ENCODE measurements around the gene LGI4.

LGI4 gene

DNA sequence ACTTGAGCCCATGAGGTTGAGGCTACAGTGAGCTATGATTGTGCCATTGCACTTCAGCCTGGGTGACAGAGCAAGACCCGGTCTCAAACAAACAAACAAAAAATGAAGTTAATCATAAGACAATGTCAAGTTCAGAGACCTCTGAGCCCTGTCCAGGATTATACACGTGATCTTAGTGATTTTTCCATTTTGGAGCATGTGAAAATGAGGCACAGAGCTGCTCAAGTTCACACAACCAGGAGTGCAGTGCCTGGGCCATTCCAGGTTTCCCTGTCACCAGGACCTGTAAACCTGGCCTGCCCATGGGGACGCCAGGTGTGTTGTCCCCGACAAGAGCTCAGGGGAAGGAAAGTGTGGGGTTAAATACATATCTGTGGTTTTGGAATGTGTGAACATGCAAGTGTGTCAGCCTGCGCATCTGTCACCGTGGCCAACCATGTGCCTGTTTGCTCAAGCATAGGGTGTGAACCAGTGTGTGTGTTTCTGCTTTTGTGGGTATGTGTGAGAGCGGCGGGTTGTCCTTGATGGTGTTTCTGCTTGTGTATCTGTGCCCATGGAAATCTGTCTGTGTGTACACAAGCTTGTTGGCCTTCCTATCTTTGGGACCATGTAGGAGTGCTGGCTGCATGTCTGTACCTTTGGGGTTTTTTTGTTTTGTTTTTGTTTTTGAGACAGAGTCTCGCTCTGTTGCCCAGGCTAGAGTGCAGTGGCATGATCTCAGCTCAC is 2.3 kb upstream of the LGI4 start:
- Histone ChIP-seq H3K18ac (ENCODE audit: low read length) (no peak overlapping the region), H2BK15ac (replicated peaks; ENCODE audit: low read depth) (no peak overlapping the region), H3K23ac (ENCODE audit: low read length) (no peak overlapping the region), H3K56ac (ENCODE audit: low read length) (no peak overlapping the region), H2AK5ac (ENCODE audit: low read length) (no peak overlapping the region), H4K5ac (ENCODE audit: low read length) (no peak overlapping the region), H3K4me3 (ENCODE audit: low read length) (no peak overlapping the region), H3K79me2 (ENCODE audit: control insufficient read depth, insufficient read depth, low read length) (no peaks in the 10 kb centered on the region), H3K9ac (ENCODE audit: low read length) (no peak overlapping the region), H3K27me3 (ENCODE audit: insufficient read depth, low read length, poor library complexity) (no peaks in the 10 kb centered on the region), H3K79me1 (ENCODE audit: low read length) (no peaks in the 10 kb centered on the region), H3K4ac (ENCODE audit: low read depth, low read length) (no peak overlapping the region), H2BK5ac (ENCODE audit: low read length) (no peak overlapping the region), H3K4me2 (ENCODE audit: low read length) (no peak overlapping the region), H2BK120ac (ENCODE audit: low read depth, low read length) (no peak overlapping the region), H3K36me3 (ENCODE audit: control insufficient read depth, insufficient read depth, low read length) (no peaks in the 10 kb centered on the region), H4K8ac (ENCODE audit: low read depth, low read length) (no peak overlapping the region), H3K4me1 (ENCODE audit: control insufficient read depth, low read depth, low read length) (peaks cover 1% of the 10 kb centered on the region), H3K27ac (ENCODE audit: low read depth, low read length) (no peak overlapping the region)
- DNase-seq, result no peak
- WGBS (ENCODE audit: extremely low coverage, insufficient coverage, low lambda C conversion rate), result no CpG with 5 or more reads among the region's 9 CpGs

DNA sequence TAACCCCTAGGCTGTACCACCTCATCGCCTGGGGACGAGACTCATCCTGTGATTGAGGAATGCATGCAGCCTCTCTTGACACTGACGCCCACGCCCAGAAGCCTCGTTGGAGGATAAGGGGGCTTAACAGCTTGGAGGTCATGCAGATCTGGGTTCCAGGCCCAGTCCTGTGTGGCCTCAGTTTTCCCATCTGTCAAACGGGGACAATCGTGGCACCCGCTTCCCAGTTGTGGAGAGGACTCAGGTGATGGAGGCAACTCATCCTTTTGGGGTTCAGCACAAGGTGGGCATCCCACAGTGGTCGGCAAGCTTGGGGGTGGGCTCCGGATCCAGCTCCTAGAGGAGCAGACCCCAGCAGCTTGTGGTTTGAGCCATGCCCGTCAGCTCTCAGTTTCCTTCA is 1.4 kb upstream of the LGI4 start:
- Histone ChIP-seq H3K4me1 (ENCODE audit: control insufficient read depth, low read depth, low read length) (peaks cover 1% of the 10 kb centered on the region), H3K4me3 (ENCODE audit: low read length) (no peak overlapping the region), H3K4ac (ENCODE audit: low read depth, low read length) (no peak overlapping the region), H2BK120ac (ENCODE audit: low read depth, low read length) (no peak overlapping the region), H3K18ac (ENCODE audit: low read length) (no peak overlapping the region), H3K36me3 (ENCODE audit: control insufficient read depth, insufficient read depth, low read length) (no peaks in the 10 kb centered on the region), H3K79me1 (ENCODE audit: low read length) (no peaks in the 10 kb centered on the region), H3K27ac (ENCODE audit: low read depth, low read length) (no peak overlapping the region), H3K56ac (ENCODE audit: low read length) (no peak overlapping the region), H3K27me3 (ENCODE audit: insufficient read depth, low read length, poor library complexity) (no peaks in the 10 kb centered on the region), H4K5ac (ENCODE audit: low read length) (no peak overlapping the region), H3K4me2 (ENCODE audit: low read length) (no peak overlapping the region), H3K23ac (ENCODE audit: low read length) (no peak overlapping the region), H2AK5ac (ENCODE audit: low read length) (no peak overlapping the region), H4K8ac (ENCODE audit: low read depth, low read length) (no peak overlapping the region), H3K79me2 (ENCODE audit: control insufficient read depth, insufficient read depth, low read length) (no peaks in the 10 kb centered on the region), H3K9ac (ENCODE audit: low read length) (no peak overlapping the region), H2BK15ac (replicated peaks; ENCODE audit: low read depth) (no peak overlapping the region), H2BK5ac (ENCODE audit: low read length) (no peak overlapping the region)
- no CpG with 5 or more reads among the region's 11 CpGs for WGBS (ENCODE audit: extremely low coverage, insufficient coverage, low lambda C conversion rate)
- DNase-seq, result no peak

DNA sequence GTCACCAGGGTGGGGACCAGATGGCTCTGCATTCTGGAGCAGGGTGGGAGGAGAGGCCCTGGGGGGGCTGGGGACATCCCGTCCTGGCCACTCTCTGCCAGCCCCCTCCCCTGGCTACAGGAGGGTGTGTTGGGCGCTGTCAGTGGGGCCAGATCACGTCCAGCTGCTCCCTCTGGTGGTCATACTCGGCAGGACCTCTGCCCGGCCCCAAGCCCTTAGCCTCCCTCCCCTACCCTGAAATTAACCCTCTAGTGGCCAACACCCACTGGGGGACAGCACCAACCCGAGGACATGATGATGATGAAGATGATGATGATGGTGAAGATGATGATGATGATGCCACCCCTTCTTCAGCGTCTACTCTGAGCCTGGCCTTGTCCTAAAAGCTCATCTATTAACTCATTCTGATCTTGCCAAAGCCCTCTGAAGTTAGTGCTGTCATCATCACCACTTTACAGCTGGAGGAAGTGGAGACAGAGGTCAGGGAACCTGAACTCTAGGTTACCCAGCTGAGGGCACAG is 590 bp upstream of the LGI4 start:
- H2BK15ac ChIP-seq (replicated peaks; ENCODE audit: low read depth), result no peak overlapping the region
- no peak overlapping the region for H4K8ac ChIP-seq (ENCODE audit: low read depth, low read length)
- H3K23ac ChIP-seq (ENCODE audit: low read length), result no peak overlapping the region
- peak overlapping the region; percentile 40 for H3K4ac ChIP-seq (ENCODE audit: low read depth, low read length)
- H2BK5ac ChIP-seq (ENCODE audit: low read length), result no peak overlapping the region
- H3K27ac ChIP-seq (ENCODE audit: low read depth, low read length), result no peak overlapping the region
- H3K56ac ChIP-seq (ENCODE audit: low read length), result peak overlapping the region; percentile 59
- H3K4me2 ChIP-seq (ENCODE audit: low read length), result peak overlapping the region; percentile 15
- H3K79me1 ChIP-seq (ENCODE audit: low read length), result no peaks in the 10 kb centered on the region
- no peak overlapping the region for H2BK120ac ChIP-seq (ENCODE audit: low read depth, low read length)
- H3K4me1 ChIP-seq (ENCODE audit: control insufficient read depth, low read depth, low read length), result no peaks in the 10 kb centered on the region
- no peak overlapping the region for H3K4me3 ChIP-seq (ENCODE audit: low read length)
- H3K27me3 ChIP-seq (ENCODE audit: insufficient read depth, low read length, poor library complexity), result no peaks in the 10 kb centered on the region
- H3K79me2 ChIP-seq (ENCODE audit: control insufficient read depth, insufficient read depth, low read length), result no peaks in the 10 kb centered on the region
- H3K36me3 ChIP-seq (ENCODE audit: control insufficient read depth, insufficient read depth, low read length), result no peaks in the 10 kb centered on the region
- peak overlapping the region; percentile 29 for H3K18ac ChIP-seq (ENCODE audit: low read length)
- H3K9ac ChIP-seq (ENCODE audit: low read length), result peak overlapping the region; percentile 18
- WGBS (ENCODE audit: extremely low coverage, insufficient coverage, low lambda C conversion rate), result no CpG with 5 or more reads among the region's 7 CpGs
- H2AK5ac ChIP-seq (ENCODE audit: low read length), result no peak overlapping the region
- H4K5ac ChIP-seq (ENCODE audit: low read length), result no peak overlapping the region
- peak; percentile 86 for DNase-seq

DNA sequence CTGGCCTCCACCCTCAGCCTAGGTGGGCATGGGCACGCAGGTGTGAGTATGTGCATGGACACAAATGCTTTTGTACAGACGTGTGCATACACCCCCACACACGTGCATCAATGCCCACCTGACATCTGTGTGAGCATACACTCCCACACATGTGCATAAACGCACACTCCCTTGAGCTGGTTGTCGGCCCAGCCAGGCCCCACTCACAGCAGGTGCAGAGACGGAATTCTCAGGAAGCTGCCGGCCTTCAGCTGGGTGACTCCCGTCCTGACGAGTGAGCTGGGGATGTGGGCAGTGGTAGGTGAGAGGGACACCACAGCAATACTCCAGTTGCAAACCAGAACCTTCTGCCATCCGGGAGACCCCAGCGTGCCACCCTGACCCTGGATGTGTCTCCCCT is 1.0 kb downstream of the LGI4 start:
- no peaks in the 10 kb centered on the region for H3K36me3 ChIP-seq (ENCODE audit: control insufficient read depth, insufficient read depth, low read length)
- H3K9ac ChIP-seq (ENCODE audit: low read length), result no peak overlapping the region
- no peak overlapping the region for H3K23ac ChIP-seq (ENCODE audit: low read length)
- H4K5ac ChIP-seq (ENCODE audit: low read length), result no peak overlapping the region
- no peak overlapping the region for H2BK120ac ChIP-seq (ENCODE audit: low read depth, low read length)
- no peaks in the 10 kb centered on the region for H3K79me1 ChIP-seq (ENCODE audit: low read length)
- no peak overlapping the region for H3K18ac ChIP-seq (ENCODE audit: low read length)
- no peak overlapping the region for H2BK15ac ChIP-seq (replicated peaks; ENCODE audit: low read depth)
- no peak overlapping the region for H3K56ac ChIP-seq (ENCODE audit: low read length)
- H3K27ac ChIP-seq (ENCODE audit: low read depth, low read length), result no peak overlapping the region
- H4K8ac ChIP-seq (ENCODE audit: low read depth, low read length), result no peak overlapping the region
- H3K4me3 ChIP-seq (ENCODE audit: low read length), result no peak overlapping the region
- no peaks in the 10 kb centered on the region for H3K4me1 ChIP-seq (ENCODE audit: control insufficient read depth, low read depth, low read length)
- no peak overlapping the region for H3K4me2 ChIP-seq (ENCODE audit: low read length)
- H2AK5ac ChIP-seq (ENCODE audit: low read length), result no peak overlapping the region
- no CpG with 5 or more reads among the region's 11 CpGs for WGBS (ENCODE audit: extremely low coverage, insufficient coverage, low lambda C conversion rate)
- H3K27me3 ChIP-seq (ENCODE audit: insufficient read depth, low read length, poor library complexity), result no peaks in the 10 kb centered on the region
- H3K79me2 ChIP-seq (ENCODE audit: control insufficient read depth, insufficient read depth, low read length), result no peaks in the 10 kb centered on the region
- DNase-seq, result no peak
- H2BK5ac ChIP-seq (ENCODE audit: low read length), result no peak overlapping the region
- H3K4ac ChIP-seq (ENCODE audit: low read depth, low read length), result no peak overlapping the region

DNA sequence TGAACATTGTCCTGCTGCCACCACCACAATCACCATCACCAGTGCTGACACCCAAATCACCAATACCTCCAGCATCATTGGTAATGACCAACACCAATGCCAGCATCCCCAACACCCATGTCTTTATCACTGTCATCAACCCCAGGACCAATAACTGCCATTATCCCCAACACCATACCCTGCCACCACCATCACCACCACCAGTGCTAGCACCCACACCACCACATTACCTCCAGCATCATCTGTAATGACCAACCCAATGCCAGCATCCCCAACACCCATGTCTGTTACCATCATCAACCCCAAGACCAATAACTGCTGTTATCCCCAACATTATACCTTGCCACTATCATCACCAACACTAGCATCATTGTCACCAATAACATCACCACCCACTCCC is 2.6 kb downstream of the LGI4 start:
- Histone ChIP-seq H3K18ac (ENCODE audit: low read length) (no peak overlapping the region), H3K79me2 (ENCODE audit: control insufficient read depth, insufficient read depth, low read length) (no peaks in the 10 kb centered on the region), H3K36me3 (ENCODE audit: control insufficient read depth, insufficient read depth, low read length) (no peaks in the 10 kb centered on the region), H3K9ac (ENCODE audit: low read length) (no peak overlapping the region), H2BK5ac (ENCODE audit: low read length) (no peak overlapping the region), H4K8ac (ENCODE audit: low read depth, low read length) (no peak overlapping the region), H3K4me2 (ENCODE audit: low read length) (no peak overlapping the region), H2AK5ac (ENCODE audit: low read length) (no peak overlapping the region), H2BK120ac (ENCODE audit: low read depth, low read length) (no peak overlapping the region), H3K4ac (ENCODE audit: low read depth, low read length) (no peak overlapping the region), H3K23ac (ENCODE audit: low read length) (no peak overlapping the region), H3K4me1 (ENCODE audit: control insufficient read depth, low read depth, low read length) (no peaks in the 10 kb centered on the region), H3K27ac (ENCODE audit: low read depth, low read length) (no peak overlapping the region), H4K5ac (ENCODE audit: low read length) (no peak overlapping the region), H3K79me1 (ENCODE audit: low read length) (no peaks in the 10 kb centered on the region), H2BK15ac (replicated peaks; ENCODE audit: low read depth) (no peak overlapping the region), H3K4me3 (ENCODE audit: low read length) (no peak overlapping the region), H3K27me3 (ENCODE audit: insufficient read depth, low read length, poor library complexity) (no peaks in the 10 kb centered on the region), H3K56ac (ENCODE audit: low read length) (no peak overlapping the region)
- no peak for DNase-seq

Measured in mesendoderm (in vitro differentiated cells).